ENCODE data around the gene P4HA3. TPM values are rescaled to one million over a fixed set of nuclear protein-coding genes. Genes with fewer than 3 reads are reported as not detected.

Gene P4HA3
- total and polyA plus RNA-seq, 7 donors = 0.03 to 2.2 (median 0.22) TPM; not detected in 1

GRCh38 chr11:74248469-74248868 lies 63.0 kb downstream of the P4HA3 start:
- no peak overlapping the region for H3K4me3 ChIP-seq
- no peak for ATAC-seq
- H3K27me3 ChIP-seq (ENCODE audit: insufficient read depth in 3 of 3, low read length in 2 of 3) = no peaks in the 10 kb centered on the region
- no peak for DNase-seq
- H3K9me3 ChIP-seq = no peaks in the 10 kb centered on the region
- 92 to 95% (median 94%) methylated on average over 1 of the region's 1 CpG for WGBS, 3 donors
- TF ChIP-seq CTCF (IDR thresholded peaks at IDR 0.05) = no peak
- H3K36me3 ChIP-seq (ENCODE audit: insufficient read depth in 1 of 2, low read depth in 1 of 2) = peaks cover 25 to 97% of the 10 kb centered on the region in 2 donors
- intact Hi-C loops (cut with DNase I) = no loop called here
- no peaks in the 10 kb centered on the region for H3K4me1 ChIP-seq
- no peak overlapping the region for H3K27ac ChIP-seq

GRCh38 chr11:74238243-74238642 lies 73.2 kb downstream of the P4HA3 start:
- no peak for ATAC-seq
- DNase-seq = no peak
- H3K4me3 ChIP-seq = no peak overlapping the region
- H3K4me1 ChIP-seq = no peaks in the 10 kb centered on the region
- H3K36me3 ChIP-seq (ENCODE audit: insufficient read depth in 1 of 2, low read depth in 1 of 2) = peaks cover 3 to 97% of the 10 kb centered on the region in 2 donors
- 70 to 91% (median 84%) methylated on average over 1 of the region's 1 CpG for WGBS, 3 donors
- intact Hi-C loops (cut with DNase I) = no loop called here
- no peaks in the 10 kb centered on the region for H3K9me3 ChIP-seq
- no peaks in the 10 kb centered on the region for H3K27me3 ChIP-seq (ENCODE audit: insufficient read depth in 3 of 3, low read length in 2 of 3)
- H3K27ac ChIP-seq = no peak overlapping the region
- TF ChIP-seq CTCF (IDR thresholded peaks at IDR 0.05) = no peak

GRCh38 chr11:74237541-74237940 lies 73.9 kb downstream of the P4HA3 start:
- TF ChIP-seq CTCF (IDR thresholded peaks at IDR 0.05) = no peak

GRCh38 chr11:74235121-74235520 lies 76.3 kb downstream of the P4HA3 start:
- no peak for ATAC-seq
- Histone ChIP-seq H3K4me1 (no peaks in the 10 kb centered on the region), H3K36me3 (ENCODE audit: insufficient read depth in 1 of 2, low read depth in 1 of 2) (peaks cover 3 to 91% of the 10 kb centered on the region in 2 donors), H3K27me3 (ENCODE audit: insufficient read depth in 3 of 3, low read length in 2 of 3) (no peaks in the 10 kb centered on the region), H3K27ac (no peak overlapping the region), H3K9me3 (no peaks in the 10 kb centered on the region), H3K4me3 (no peak overlapping the region)
- WGBS, 3 donors = 76 to 90% (median 79%) methylated on average over 4 of the region's 4 CpGs
- intact Hi-C loops (cut with DNase I) = no loop called here
- no peak for DNase-seq
- no peak for TF ChIP-seq CTCF (IDR thresholded peaks at IDR 0.05)

More at GRCh38 chr11:74237541-74237940, 73.9 kb downstream of the P4HA3 start:
- no peaks in the 10 kb centered on the region for H3K27me3 ChIP-seq (ENCODE audit: insufficient read depth in 3 of 3, low read length in 2 of 3)
- no peaks in the 10 kb centered on the region for H3K4me1 ChIP-seq
- peaks cover 3 to 92% of the 10 kb centered on the region in 2 donors for H3K36me3 ChIP-seq (ENCODE audit: insufficient read depth in 1 of 2, low read depth in 1 of 2)
- intact Hi-C loops (cut with DNase I) = no loop called here
- DNase-seq (no peak), ATAC-seq (no peak)
- WGBS, 3 donors = 84 to 93% (median 88%) methylated on average over 2 of the region's 2 CpGs
- no peak overlapping the region for H3K4me3 ChIP-seq
- no peaks in the 10 kb centered on the region for H3K9me3 ChIP-seq
- H3K27ac ChIP-seq = no peak overlapping the region

GRCh38 chr11:74233683-74234082 lies 77.8 kb downstream of the P4HA3 start:
- peaks cover 1% of the 10 kb centered on the region for H3K4me1 ChIP-seq
- 94 to 97% (median 96%) methylated on average over 3 of the region's 3 CpGs for WGBS, 3 donors
- ATAC-seq (no peak), DNase-seq (no peak)
- no peaks in the 10 kb centered on the region for H3K9me3 ChIP-seq
- peaks cover 3 to 81% of the 10 kb centered on the region in 2 donors for H3K36me3 ChIP-seq (ENCODE audit: insufficient read depth in 1 of 2, low read depth in 1 of 2)
- intact Hi-C loops (cut with DNase I) = no loop called here
- TF ChIP-seq CTCF (IDR thresholded peaks at IDR 0.05) = no peak
- H3K4me3 ChIP-seq = no peak overlapping the region
- H3K27ac ChIP-seq = no peak overlapping the region
- no peaks in the 10 kb centered on the region for H3K27me3 ChIP-seq (ENCODE audit: insufficient read depth in 3 of 3, low read length in 2 of 3)
